NCI-H1092 treated with DMSO at 0.1 percent for 48 hours (cell line): ENCODE measurements around the gene KRTAP4-11.
"Not testable (repeated sequence)": the region's sequence is repeated elsewhere in the genome, so short reads cannot be mapped to it uniquely, and the experiment has no call there.

Experiments used
- DNase-seq: peaks from one replicate; lab custom pipeline; 2025; lab: John Stamatoyannopoulos, UW

The KRTAP4-11 gene

DNA sequence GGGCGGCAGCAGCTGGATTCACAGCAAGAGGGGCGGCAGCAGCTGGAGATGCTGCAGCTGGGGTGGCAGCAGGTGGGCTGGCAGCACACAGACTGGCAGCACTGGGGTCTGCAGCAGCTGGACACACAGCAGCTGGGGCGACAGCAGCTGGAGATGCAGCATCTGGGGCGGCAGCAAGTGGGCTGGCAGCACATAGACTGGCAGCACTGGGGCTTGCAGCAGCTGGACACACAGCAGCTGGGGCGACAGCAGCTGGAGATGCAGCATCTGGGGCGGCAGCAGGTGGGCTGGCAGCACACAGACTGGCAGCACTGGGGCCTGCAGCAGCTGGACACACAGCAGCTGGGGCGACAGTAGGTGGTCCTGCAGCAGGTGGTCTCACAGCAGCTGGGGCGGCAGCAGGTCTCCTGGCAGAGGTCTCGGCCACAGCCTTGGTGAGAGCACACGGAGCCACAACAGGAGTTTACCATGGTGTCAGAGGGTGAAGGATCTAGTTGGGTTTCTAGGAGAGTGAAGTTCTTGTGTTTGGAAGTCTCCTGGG lies at the start of gene KRTAP4-11:
Gene KRTAP4-11 (minus strand): TSS at position 528 of the 541 bp plus-strand sequence. CDS start 58 bp downstream, at position 470.
- DNase-seq: not testable (repeated sequence)

DNA sequence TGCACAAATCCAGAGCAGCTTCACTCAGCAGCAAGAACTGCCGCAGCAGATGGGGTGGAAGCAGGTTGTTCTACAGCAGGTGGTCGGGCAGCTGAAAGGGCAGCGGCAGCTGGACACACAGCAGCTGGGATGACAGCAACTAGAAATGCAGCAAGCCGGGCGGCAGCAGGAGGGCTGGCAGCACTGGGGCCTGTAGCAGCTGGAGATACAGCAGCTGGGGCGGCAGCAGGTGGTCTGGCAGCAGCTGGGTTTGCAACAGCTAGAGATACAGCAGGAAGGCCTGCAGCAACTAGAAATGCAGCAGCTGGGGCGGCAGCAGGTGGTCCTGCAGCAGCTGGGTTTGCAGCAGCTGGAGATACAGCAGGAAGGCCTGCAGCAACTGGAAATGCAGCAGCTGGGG lies 49.4 kb upstream of the KRTAP4-11 start:
- DNase-seq: no peak

DNA sequence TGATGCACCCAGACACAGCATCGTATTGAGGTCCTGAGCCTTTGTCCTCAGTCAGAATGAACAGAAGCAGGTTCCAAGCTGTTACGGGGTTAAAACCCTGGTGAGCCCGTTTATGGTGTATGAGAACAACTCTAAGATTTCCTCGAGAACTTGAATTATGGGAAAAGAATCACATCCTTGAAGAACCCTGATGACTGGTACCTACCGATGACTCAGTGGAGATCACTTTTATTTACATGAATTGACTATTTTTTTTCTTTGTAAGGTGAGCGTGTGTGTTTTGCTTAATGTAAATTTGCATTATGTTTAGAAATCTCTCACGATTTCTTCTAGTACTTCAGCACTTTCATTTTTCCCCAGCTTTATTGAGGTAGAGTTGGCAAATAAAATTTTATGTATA lies 45.7 kb upstream of the KRTAP4-11 start:
- no peak for DNase-seq

DNA sequence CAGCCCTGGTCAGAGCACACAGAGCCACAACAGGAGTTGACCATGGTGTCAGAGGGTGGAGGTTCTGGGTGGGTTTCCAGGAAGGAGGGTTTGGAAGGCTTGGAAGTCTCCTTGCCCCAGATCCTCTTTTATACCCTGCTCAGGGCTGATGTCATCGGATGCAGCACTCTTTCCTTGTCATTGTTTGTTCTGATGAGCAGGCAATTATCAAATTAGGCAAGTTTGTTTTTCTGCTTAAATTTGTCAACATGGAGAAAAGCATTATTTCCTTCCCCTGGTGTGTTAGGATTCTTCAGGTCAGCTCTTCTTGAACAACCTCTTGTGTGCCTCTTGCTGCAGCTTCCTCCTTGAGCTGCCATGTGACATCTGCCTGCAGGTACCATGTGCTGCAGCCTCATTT lies 42.5 kb upstream of the KRTAP4-11 start, which contains the start of gene KRTAP4-4:
Gene KRTAP4-4 (minus strand): TSS at position 101 of the 400 bp plus-strand sequence. CDS start 57 bp downstream, at position 44.
- no peak for DNase-seq

DNA sequence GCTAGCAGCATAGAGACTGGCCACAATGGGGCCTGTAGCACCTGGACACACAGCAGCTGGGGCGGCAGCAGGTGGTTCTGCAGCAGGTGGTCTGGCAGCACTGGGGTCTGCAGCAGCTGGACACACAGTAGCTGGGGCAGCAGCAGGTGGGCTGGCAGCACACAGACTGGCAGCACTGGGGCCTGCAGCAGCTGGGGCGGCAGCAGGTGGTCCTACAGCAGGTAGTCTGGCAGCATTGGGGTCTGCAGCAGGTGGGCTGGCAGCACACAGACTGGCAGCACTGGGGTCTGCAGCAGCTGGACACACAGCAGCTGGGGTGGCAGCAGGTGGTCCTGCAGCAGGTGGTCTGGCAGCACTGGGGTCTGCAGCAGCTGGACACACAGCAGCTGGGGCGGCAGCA lies 42.0 kb upstream of the KRTAP4-11 start:
- not testable (repeated sequence) for DNase-seq

DNA sequence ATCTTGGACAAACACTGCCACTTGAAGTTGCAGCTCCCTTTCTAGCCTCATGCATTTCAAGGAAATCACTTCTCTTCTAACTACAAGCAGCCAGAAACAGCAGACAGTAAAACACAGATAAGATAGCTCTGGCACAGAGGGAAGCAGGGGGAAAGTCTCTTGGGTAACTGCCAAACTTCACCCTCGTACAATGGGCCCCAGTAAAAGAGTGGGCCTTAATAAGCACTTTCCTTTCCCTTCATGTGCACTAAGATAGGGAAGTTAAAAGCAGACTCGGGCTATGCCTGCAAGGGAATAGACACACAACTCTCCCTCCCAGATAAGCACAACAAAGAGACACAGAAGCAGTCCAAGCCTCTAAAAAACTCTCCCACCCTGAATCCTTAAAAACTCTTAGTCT lies 35.7 kb upstream of the KRTAP4-11 start:
- DNase-seq: no peak

DNA sequence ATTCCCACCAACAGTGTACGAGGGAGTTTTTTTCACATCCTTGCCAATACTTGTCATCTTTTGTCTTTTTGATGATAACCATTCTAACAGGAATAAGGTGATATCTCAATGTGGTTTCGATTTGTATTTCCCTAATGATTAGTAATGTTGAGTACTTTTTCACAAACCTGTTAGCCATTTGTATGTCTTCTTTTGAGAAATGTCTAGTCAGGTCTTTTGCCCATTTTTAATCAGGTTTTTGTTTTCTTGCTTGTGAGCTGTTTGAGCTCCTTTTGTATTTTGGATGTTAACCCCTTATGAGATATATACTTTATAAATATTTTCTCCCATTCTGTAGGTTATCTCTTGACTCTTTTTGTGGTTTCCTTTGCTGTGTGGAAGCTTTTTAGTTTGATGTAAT lies 33.4 kb upstream of the KRTAP4-11 start:
- no peak for DNase-seq

DNA sequence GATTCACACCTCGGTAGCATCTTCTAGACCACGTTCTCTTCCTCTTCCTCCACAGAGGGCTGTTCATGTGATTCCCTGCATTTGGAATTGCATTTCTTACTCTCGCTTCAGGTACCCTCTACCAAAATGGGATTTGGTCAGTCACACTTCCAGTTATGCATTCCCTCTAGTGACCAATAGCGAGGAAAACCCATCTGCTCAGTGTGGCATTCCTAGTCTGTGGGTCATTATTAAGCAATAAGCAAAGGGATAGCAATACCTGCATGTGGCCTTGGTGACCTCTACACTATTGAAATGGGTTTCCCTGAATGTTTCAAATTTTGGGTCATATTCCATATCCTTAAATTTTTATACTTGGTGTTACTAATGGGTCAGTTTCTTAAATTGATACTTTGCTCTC lies 31.9 kb upstream of the KRTAP4-11 start:
- DNase-seq: no peak

DNA sequence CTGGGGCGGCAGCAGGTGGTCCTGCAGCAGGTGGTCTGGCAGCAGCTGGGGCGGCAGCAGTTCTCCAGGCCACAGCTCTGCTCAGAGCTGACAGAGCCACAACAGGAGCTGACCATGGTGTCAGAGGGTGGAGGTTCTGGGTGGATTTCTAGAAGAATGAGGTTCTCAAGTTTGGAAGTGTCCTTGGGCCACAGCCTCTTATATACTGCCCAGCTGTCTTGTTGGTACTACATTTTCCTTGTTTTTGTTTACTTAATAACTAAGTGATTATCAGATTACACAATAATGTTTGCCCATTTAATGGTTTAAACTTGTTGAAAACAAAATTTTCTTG lies 31.4 kb upstream of the KRTAP4-11 start, which contains the start of gene KRTAP4-5:
Gene KRTAP4-5 (minus strand): TSS at position 174 of the 334 bp plus-strand sequence. CDS start 58 bp downstream, at position 116.
- no peak for DNase-seq

DNA sequence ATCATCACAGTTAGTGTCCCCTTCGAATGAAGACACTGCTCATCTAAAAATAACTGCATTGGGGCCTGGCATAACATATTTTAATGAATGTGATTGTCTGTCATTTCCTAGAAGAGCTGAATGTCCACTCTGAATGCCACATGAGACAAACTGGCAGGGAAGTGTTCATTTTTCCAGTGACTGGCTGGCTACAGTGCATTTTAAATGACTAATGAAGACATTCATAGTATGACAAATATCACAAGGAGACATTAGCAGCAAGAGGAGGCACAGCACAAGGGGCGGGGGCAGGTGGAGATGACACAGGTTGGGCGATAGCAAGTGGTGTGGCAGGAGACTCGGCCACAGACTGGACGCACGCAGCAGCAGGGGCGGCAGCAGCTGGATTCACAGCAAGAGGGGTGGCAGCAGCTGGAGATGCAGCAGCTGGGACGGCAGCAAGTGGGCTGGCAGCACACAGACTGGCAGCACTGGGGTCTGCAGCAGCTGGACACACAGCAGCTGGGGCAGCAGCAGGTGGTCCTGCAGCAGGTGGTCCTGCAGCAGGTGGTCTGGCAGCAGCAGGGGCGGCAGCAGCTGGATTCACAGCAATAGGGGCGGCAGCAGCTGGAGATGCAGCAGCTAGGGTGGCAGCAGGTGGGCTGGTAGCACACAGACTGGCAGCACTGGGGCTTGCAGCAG lies 30.9 kb upstream of the KRTAP4-11 start:
- DNase-seq: not testable (repeated sequence)

DNA sequence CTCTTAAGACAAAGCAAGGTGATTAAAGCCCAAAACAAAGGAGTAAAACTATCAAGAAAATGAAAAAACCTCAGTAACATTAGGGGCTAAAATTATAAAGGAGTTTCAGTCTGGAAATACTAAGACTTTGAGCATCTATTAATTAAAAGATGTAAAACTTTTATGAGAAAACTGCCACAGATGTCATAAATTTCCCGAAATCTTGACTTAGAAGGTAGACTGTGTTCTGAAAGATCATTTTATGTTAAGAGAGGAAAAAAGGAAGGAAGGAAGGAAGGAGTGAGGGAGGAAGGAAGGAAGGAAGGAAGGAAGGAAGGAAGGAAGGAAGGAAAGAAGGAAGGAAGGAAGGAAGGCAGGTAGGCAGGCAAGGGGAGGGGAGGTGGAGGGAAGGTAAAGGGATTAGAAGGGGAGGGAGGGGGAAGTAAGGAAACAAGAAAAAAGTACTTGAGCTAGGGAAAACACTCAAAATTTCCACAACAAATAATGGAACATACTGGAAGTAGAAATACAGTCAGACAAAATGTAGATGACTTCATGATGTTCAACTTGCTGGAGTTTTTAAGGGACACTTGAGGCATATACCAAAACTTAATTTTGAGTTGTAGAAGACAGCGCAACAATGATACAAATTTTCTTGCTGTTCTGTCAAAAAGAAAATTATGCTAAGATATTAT lies 29.5 kb upstream of the KRTAP4-11 start:
- no peak for DNase-seq

DNA sequence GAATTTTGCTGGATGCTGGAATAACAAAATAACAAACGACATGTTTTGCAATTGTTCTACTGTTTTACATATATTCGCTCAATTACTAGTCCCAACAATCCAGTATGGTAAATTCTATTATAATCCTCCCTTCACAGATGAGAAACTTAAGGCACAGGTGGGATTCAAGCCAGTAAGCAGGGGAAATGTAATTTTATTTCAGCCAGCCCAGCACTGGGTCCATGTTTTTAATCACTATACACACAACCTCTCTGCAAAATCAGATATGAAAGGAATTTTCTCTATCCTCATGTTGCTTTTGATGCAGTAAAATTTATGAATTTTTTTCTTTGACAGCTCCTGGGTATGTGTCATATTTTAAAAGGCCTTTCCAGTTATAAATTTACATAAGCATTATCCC lies 27.1 kb upstream of the KRTAP4-11 start:
- no peak for DNase-seq

DNA sequence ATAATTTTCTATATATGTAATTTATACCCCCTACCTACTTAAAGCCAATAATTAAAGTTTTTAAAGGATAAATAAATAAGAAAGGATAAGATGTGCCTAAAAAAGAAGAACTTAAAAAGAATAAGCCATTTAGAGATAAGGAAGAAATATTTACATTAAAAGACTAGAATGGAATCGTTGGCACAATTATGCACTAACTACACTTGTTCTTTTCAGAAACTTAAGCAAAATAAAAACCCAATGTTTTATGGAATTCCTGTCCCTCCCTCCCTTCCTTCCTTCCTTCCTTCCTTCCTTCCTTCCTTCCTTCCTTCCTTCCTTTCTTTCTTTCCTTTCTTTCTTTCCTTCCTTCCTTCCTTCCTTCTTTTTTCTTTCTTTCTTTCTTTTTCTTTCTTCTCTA lies 26.7 kb upstream of the KRTAP4-11 start:
- no peak for DNase-seq

DNA sequence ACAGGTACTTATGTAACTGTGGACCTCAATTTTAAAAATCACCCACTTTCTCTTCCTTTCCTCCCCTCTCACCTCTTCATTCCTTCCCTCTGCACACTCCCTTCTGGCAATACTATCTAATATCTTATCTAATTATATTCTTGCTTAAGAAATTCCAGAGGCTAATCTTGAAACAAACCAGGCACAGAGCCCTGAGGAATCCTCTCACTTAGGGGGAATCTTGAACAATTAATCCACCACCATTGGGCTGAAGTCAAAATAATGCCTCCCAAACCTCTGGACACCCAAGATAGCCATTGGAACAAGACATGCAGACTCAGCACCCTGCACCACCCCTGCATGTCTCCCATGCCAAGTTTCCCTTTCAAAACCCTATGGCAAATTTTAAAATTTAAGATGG lies 23.2 kb upstream of the KRTAP4-11 start:
- no peak for DNase-seq

DNA sequence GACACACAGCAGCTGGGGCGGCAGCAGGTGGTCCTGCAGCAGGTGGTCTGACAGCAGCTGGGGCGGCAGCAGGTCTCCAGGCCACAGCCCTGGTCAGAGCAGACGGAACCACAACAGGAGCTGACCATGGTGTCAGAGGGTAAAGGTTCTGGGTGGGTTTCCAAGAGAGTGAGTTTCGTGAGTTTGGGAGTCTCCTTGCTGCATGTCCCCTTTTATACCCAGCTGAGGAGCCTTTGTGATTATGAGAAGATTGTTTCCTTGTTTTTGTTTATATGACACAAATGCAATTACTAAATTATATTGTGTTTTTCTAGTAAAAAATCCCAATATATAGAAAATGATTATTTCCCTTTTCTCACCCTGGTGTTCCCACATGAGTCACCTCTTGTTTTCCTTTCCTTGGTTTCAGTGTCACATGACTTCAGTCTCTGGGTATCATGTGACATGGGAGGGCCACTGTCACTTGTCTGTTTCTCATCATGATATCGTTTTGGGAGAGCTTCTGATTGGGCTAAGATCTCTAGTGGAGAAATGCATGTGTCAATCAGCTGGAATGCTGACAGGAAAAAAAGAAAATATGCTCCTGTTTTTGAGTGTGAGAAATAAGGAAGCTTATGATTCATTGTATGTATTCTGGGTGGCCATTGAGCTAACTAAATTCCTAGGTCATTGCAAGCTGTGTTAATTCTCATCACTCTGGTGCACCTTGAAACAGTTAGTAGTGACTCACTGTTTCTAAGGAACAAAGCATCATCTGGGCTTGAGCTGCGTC lies 22.4 kb upstream of the KRTAP4-11 start, which contains the start of gene KRTAP4-6:
Gene KRTAP4-6 (minus strand): TSS at position 185 of the 772 bp plus-strand sequence. CDS start 57 bp downstream, at position 128.
- DNase-seq: no peak

DNA sequence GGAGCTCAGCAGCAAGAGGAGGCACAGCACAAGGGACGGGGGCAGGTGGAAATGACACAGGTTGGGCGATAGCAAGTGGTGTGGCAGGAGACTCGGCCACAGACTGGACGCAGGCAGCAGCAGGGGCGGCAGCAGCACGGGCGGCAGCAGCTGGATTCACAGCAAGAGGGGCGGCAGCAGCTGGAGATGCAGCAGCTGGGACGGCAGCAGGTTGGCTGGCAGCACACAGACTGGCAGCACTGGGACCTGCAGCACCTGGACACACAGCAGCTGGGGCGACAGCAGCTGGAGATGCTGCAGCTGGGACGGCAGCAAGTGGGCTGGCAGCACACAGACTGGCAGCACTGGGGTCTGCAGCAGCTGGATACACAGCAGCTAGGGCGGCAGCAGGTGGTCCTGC lies 21.7 kb upstream of the KRTAP4-11 start:
- DNase-seq: not testable (repeated sequence)

DNA sequence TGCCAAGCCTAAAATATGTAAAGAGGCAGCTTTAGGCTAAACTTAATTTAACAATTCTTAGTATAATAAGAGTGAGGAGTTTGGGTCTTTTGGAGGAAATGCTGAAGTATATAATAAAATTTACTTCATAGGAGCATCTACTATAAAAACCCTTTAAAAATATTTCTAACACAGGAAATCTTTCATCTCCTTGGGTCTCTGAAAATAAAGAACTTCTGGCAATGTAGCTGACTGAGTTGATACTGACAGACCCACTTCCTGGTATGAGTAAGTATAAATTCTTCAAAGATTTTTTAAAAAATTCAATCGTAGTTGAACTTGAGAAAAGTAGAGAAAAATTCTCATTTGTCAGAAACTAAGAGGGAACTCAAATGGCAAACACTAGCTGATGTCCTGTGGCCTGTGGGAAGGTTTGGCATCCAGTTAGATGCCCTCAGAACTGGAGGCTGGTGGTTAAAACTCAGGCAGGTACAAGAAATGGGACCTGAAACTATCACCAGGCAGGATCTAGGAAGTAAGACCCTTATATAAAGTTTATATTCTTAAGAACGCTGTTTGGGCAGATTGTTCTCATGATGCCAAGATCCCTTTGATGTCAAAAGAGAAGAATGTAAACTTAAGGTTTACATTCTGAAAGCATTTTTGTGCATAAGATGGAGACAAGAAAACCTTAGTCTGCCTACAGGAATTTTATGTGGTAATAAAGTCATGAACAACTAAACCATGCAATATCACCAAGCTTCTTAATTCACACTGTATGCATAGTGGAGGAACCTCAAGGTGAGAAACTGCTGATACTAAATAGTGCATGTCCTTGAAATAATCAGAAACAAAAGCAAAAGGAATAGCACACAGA lies 15.9 kb upstream of the KRTAP4-11 start:
- DNase-seq: no peak

DNA sequence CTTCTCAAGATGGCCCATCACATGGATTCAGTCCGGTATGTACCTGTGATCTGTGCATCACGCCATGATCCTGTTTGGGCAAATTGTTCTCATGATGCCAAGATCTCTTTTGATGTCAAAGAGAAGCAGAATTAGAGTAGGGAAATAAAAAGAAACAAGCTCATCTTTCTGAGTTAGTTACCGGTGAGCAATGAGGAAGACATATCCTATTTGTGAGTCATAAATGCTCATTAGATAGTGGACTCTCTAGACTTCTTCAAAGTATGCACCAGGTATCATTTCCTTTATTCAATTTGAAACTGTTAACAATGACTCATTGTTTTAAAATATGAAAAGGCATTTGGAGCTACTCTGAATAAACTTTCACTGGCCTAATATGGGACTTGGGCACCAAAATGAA lies 13.8 kb upstream of the KRTAP4-11 start:
- no peak for DNase-seq

DNA sequence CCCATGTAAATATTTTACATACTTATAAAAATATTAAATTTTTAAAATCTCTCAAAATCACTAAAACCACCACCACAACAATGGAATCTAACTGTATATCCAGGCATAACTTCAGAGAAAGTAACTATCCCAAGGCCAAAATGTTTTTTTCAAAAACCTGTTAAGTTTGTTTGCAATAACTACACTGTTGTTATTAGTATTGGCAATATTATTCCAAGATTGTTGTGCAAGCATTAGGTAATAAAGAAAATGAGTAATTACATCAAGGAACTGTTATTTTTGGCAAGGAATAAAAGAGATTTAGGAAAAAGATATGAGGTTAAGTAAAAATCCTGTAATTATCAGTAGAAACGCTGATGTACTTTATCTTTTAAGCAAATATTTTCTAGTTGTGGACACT lies 9.2 kb upstream of the KRTAP4-11 start:
- no peak for DNase-seq

DNA sequence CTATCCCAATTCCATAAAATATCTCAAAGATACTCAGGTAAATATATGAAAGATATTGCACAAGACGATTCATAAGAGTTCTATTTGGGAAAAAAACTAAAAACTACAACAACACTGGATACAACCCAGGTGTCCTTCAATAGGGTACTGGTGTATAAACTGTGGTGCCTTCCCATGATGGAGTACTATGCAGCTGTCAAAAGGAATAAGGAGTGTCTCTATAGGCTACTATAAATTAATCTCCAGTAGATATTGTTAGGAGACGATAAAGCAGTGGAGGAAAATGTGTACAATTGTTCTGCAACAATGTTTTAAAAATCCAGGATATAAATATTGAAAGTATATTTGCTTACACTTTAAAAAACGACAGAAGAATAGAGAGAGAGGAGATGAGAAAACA lies 8.2 kb upstream of the KRTAP4-11 start:
- no peak for DNase-seq

DNA sequence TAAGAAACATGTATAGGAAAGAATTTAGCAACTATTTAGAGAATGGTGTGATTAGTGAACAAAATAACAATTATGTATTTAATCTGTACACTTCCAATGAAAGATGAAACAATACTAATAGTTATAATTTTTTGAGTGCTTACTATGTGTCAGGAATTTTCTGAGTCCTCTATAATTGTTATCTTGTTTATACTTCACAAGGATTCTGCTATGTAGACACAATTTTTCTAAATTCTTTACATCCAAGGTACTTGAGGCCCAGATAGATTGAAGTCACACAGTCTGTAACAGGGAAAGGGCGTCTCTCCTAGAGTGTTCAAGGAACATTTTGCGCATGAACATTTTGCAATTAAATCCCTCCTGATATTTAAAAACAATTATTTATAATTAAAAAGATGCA lies 6.9 kb upstream of the KRTAP4-11 start:
- DNase-seq: no peak
